GM23248 (cell line): Measurements from ENCODE around the gene IQGAP2.

ENCODE experiments used
- EZH2 ChIP-seq: fragments of 200-600 bp; sonication (generic); IDR thresholded peaks from 2 replicates; pipeline ENCODE4 v1.6.1; 2018; ENCODE audit warnings: antibody characterized with exemption, mild to moderate bottlenecking; ENCODE audit not compliant: insufficient read depth, poor library complexity, severe bottlenecking
- EZH2phosphoT487 ChIP-seq: fragments of 200-600 bp; sonication (generic); IDR thresholded peaks from 2 replicates; pipeline ENCODE4 v1.6.1; 2018; ENCODE audit warnings: antibody characterized with exemption, moderate library complexity, mild to moderate bottlenecking, low read depth; ENCODE audit not compliant: insufficient read depth

DNA sequence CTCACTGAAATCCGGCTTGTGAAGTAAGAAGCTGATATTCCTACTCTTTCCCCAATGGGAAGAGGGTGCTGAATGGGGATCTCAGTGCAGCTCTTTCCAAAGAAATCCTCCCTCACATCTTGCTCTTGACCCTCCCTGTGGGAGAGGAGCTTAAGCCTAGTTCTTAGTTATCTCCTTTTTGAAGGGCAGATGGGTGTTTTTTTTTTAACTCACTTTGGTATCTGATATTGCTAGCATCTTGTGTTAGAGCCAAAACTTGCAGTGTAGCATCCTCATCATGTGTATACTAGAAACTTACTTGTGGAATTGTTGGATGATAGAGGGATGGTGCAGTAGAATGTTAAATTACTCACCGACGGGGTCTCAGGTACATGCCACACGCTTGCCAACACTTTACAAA, 129.9 kb downstream of the IQGAP2 start:
- no peak for TF ChIP-seq EZH2phosphoT487
- TF ChIP-seq EZH2, result no peak
